A549 (cell line): ENCODE results near the gene RAI2.

Source experiments
- CBX8 ChIP-seq: fragments of 200-600 bp; sonication (generic); IDR thresholded peaks from 2 replicates; pipeline ENCODE4 v1.6.1; 2016
- CEBPB ChIP-seq, 2 experiments: fragments of >200 bp in 1 of 2; sonication (Bioruptor Twin) in 1 of 2; formaldehyde crosslinking in 1 of 2; IDR thresholded peaks; 2 replicates each; pipeline ENCODE4 v1.6.1; 2012 to 2016
- CHD2 ChIP-seq: fragments of 150-350 bp; IDR thresholded peaks from 2 replicates; pipeline ENCODE4 v1.6.1; 2014; ENCODE audit warnings: low read length; ENCODE audit not compliant: partially characterized antibody
- CTCF ChIP-seq: fragments of >200 bp; sonication (Bioruptor Twin); formaldehyde crosslinking; IDR thresholded peaks from 3 replicates; pipeline ENCODE4 v1.5.1; 2016
- EP300 ChIP-seq, 2 experiments: fragments of >200 bp; sonication (Bioruptor Twin); formaldehyde crosslinking; IDR thresholded peaks; 2 replicates in 1 of 2; 3 replicates in 1 of 2; pipeline ENCODE4 v1.6.1; 2016 to 2017
- GATA3 ChIP-seq: IDR thresholded peaks from 2 replicates; pipeline ENCODE4 v1.6.1; 2012; ENCODE audit warnings: borderline replicate concordance
- HEYL ChIP-seq: fragments of 250-450 bp; sonication (Bioruptor Pico); IDR thresholded peaks from 2 replicates; pipeline ENCODE4 v1.8.0; 2021; ENCODE audit warnings: mild to moderate bottlenecking, moderate library complexity
- POLR2AphosphoS2 ChIP-seq: conservative IDR thresholded peaks from 2 replicates; pipeline ENCODE4 v1.6.1; 2012; ENCODE audit warnings: low read length, improper control_type of control experiment, inconsistent platforms
- RCOR1 ChIP-seq: fragments of 150-350 bp; IDR thresholded peaks from 2 replicates; pipeline ENCODE4 v1.6.1; 2014; ENCODE audit warnings: antibody characterized with exemption, low read length, low read depth
- SREBF2 ChIP-seq: fragments of 450-650 bp; IDR thresholded peaks from 2 replicates; pipeline ENCODE4 v1.6.1; 2014; ENCODE audit warnings: mild to moderate bottlenecking, moderate library complexity
- USF2 ChIP-seq: fragments of 450-650 bp; IDR thresholded peaks from 2 replicates; pipeline ENCODE4 v1.6.1; 2014; ENCODE audit warnings: antibody characterized with exemption
- ZC3H11A ChIP-seq: fragments of 450-650 bp; IDR thresholded peaks from 2 replicates; pipeline ENCODE4 v1.6.1; 2014; ENCODE audit warnings: antibody characterized with exemption, mild to moderate bottlenecking
- ZFP36 ChIP-seq: fragments of 450-650 bp; IDR thresholded peaks from 2 replicates; pipeline ENCODE4 v1.6.1; 2014; ENCODE audit warnings: borderline replicate concordance; ENCODE audit not compliant: partially characterized antibody

DNA sequence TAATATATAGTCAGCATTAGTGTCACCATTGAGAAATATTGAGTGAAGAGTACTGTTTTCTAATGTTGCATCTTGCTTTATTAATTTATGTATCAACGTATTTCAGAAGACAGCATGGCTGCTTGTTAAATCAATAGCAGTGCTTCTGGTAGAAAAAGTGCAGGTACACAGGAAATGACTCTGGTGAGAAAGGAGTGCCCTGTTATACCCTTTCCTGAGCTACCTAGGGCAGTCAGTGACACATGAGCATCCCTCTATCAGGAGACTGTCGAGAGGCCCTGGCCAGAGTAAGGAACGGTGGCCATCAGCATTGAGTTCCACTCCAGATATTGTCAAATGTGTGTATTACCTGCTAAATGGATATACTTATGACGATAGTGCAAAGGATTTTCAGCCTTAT is 81.7 kb downstream of the RAI2 start:
- TF ChIP-seq EP300 (IDR thresholded peaks at IDR 0.05), result no peak
- TF ChIP-seq CTCF, result no peak
- TF ChIP-seq ZFP36, result no peak
- TF ChIP-seq USF2, result no peak
- TF ChIP-seq CBX8, result no peak
- no peak for TF ChIP-seq CEBPB (IDR thresholded peaks at IDR 0.05)
- no peak for TF ChIP-seq SREBF2
- TF ChIP-seq RCOR1, result no peak
- no peak for TF ChIP-seq ZC3H11A
- no peak for TF ChIP-seq GATA3
- no peak for TF ChIP-seq POLR2AphosphoS2
- TF ChIP-seq HEYL (CRISPR knock-in tag), result no peak
- TF ChIP-seq CHD2, result no peak
